K562 treated with DMSO at 1 percent for 12 hours (cell line): ENCODE results near the gene ZNF345. TPM values are rescaled to one million over a fixed set of nuclear protein-coding genes. Genes with fewer than 3 reads are reported as not detected.

Experiments
- total RNA-seq: library from RNA; unstranded; fragments of 300-600 nt; gene quantifications from 2 replicates; pipeline ENCODE4 v1.2.3, GENCODE V29; 2022; ENCODE audit not compliant: insufficient read depth

ZNF345 gene
- 0.47 TPM in 1 of 2 replicates, not detected in the other for total RNA-seq

GRCh38 chr19:36850559-36851442 lies at the start of gene ZNF345:
TSS of gene ZNF345 (plus strand) at chr19:36850876. CDS start at chr19:36876831, 25,955 bp downstream.

DNA sequence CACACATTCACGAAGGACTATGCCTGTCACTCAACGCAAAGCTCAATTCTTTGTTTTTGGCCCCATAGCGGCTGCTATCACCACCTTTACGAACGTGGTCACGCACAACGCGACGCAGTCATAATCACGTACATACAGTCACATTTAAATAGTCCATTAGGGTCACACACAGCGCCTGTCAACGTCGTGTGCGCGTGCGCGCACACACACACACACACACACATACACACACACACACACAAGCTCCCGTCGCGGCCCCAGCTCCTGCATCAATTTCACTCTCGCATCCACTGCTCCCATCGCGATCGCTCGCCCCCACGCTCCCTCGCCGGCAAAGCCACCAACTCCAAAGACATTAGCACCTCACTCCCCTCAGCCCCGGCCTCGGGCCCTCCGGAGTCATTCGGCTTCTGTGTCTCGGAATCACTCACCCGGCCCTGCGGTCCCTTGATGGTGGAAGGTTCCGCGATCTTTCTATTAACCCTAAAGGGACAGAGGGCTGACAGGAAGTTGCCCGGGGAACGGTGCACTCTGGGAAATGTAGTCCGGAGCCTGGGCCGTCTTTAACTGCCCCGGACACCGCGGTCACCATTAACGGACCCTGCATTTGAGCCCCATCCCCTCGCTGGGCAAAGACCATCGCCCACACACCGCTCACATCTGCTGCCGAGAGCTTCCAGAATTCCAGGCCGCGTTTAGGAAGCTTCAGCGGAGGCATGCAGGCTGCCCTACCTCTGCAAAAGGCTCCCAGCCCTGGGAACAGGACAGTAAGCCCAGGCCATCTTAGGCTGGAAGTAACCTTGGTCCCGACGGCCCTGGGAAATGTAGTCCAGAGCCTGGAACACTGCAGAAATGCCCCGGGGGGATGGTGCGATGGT lies 12.5 kb upstream of the ZNF345 start, which contains the start of gene ZNF790:
Gene ZNF790 (minus strand): TSS at position 482 of the 878 bp plus-strand sequence. CDS start 12,768 bp downstream, outside the sequence.

GRCh38 chr19:36915992-36916830 lies 65.5 kb downstream of the ZNF345 start, which contains the start of the genes ZNF568 and ZNF829:
TSS of gene ZNF568 (plus strand) at chr19:36916332. CDS start at chr19:36922771, 6,439 bp downstream.
TSS of gene ZNF829 (minus strand) at chr19:36916291. CDS start at chr19:36915167, 1,124 bp downstream.

Other genes starting within 250 kb of the ZNF345 start
- gene ZNF382, start 245.6 kb upstream of the ZNF345 start, total RNA-seq: 0.23 TPM in 1 of 2 replicates, not detected in the other
- 1.2 TPM in 1 of 2 replicates, not detected in the other for gene ZNF461, start 184.0 kb upstream of the ZNF345 start, total RNA-seq
- gene ZNF567, start 163.3 kb upstream of the ZNF345 start, total RNA-seq: 1.2 and 3.3 TPM in 2 replicates
- 1.0 and 1.8 TPM in 2 replicates for gene ZNF850, start 78.1 kb upstream of the ZNF345 start, total RNA-seq
- not detected in 2 replicates for gene ZNF790, start 12.5 kb upstream of the ZNF345 start, total RNA-seq
- not detected in 2 replicates for gene ZNF829, start 65.4 kb downstream of the ZNF345 start, total RNA-seq
- gene ZNF568, start 65.5 kb downstream of the ZNF345 start, total RNA-seq: 0.28 TPM in 1 of 2 replicates, not detected in the other
- gene ZNF420, start 227.6 kb downstream of the ZNF345 start, total RNA-seq: 2.2 and 5.8 TPM in 2 replicates